HEK293 (cell line): Measurements from ENCODE around the gene ACIN1.

ENCODE experiments used
- CTCF ChIA-PET: fragments of 350-600 bp; formaldehyde crosslinking; extraction: SDS; loops from one replicate; lab custom pipeline; 2021; ENCODE audit warnings: antibody characterized with exemption; lab: Yijun Ruan, JAX
- POLR2A ChIA-PET: fragments of 300-600 bp; formaldehyde crosslinking; extraction: SDS; loops from one replicate; lab custom pipeline; 2020; ENCODE audit warnings: antibody characterized with exemption, inconsistent platforms; lab: Yijun Ruan, JAX
- H3K27ac ChIP-seq: fragments of 200-500 bp; sonication (Bioruptor generic); 2 replicates; pipeline ENCODE4 v1.5.1; 2014; ENCODE audit warnings: low read depth, low read length, control low read depth, inconsistent platforms; ENCODE audit errors: extremely low read depth
- H3K36me3 ChIP-seq, 2 experiments: fragments of 200-500 bp in 1 of 2; sonication (Bioruptor generic) in 1 of 2; 1 replicate in 1 of 2; 2 replicates in 1 of 2; pipeline ENCODE4 v1.5.1; 2014 to 2017; ENCODE audit warnings: inconsistent platforms in 2 of 2, low read length in 2 of 2; ENCODE audit not compliant: control insufficient read depth in 2 of 2, insufficient read depth in 1 of 2
- H3K4me1 ChIP-seq: fragments of 200-500 bp; sonication (Bioruptor generic); 2 replicates; pipeline ENCODE4 v1.5.1; 2014; ENCODE audit warnings: mild to moderate bottlenecking, low read length, inconsistent platforms; ENCODE audit not compliant: control insufficient read depth, insufficient read depth
- H3K4me3 ChIP-seq: 2 replicates; pipeline ENCODE4 v1.5.1; 2011; ENCODE audit warnings: low read depth, mild to moderate bottlenecking, control low read depth, low read length, moderate library complexity
- H3K9me3 ChIP-seq: fragments of 200-500 bp; sonication (Bioruptor generic); 2 replicates; pipeline ENCODE4 v1.5.1; 2014; ENCODE audit warnings: low read depth, low read length, inconsistent platforms; ENCODE audit not compliant: control insufficient read depth, insufficient read depth
- BCL11A ChIP-seq: fragments of 450-650 bp; formaldehyde crosslinking; IDR thresholded peaks from 2 replicates; pipeline ENCODE4 v1.5.1; 2016; ENCODE audit warnings: low read depth, missing biosample characterization, missing genetic modification characterization
- FEZF1 ChIP-seq: fragments of 450-650 bp; formaldehyde crosslinking; IDR thresholded peaks from 2 replicates; pipeline ENCODE4 v1.5.1; 2016; ENCODE audit warnings: missing biosample characterization, missing genetic modification characterization
- MYNN ChIP-seq: fragments of 450-650 bp; formaldehyde crosslinking; IDR thresholded peaks from 2 replicates; pipeline ENCODE4 v1.5.1; 2016; ENCODE audit warnings: missing biosample characterization, missing genetic modification characterization, borderline replicate concordance
- SP2 ChIP-seq: fragments of 450-650 bp; formaldehyde crosslinking; IDR thresholded peaks from 2 replicates; pipeline ENCODE4 v1.5.1; 2016; ENCODE audit warnings: missing biosample characterization, missing genetic modification characterization
- SP3 ChIP-seq: fragments of 450-650 bp; formaldehyde crosslinking; IDR thresholded peaks from 2 replicates; pipeline ENCODE4 v1.5.1; 2016; ENCODE audit warnings: missing biosample characterization, missing genetic modification characterization
- TRIM28 ChIP-seq: IDR thresholded peaks from 2 replicates; pipeline ENCODE4 v1.6.1; 2011; ENCODE audit warnings: low read length, control low read depth, borderline replicate concordance
- ZBTB17 ChIP-seq: fragments of 450-650 bp; formaldehyde crosslinking; IDR thresholded peaks from 2 replicates; pipeline ENCODE4 v1.5.1; 2016; ENCODE audit warnings: missing biosample characterization, missing genetic modification characterization
- ZBTB20 ChIP-seq: fragments of 450-650 bp; formaldehyde crosslinking; IDR thresholded peaks from 2 replicates; pipeline ENCODE4 v1.5.1; 2016; ENCODE audit warnings: missing biosample characterization, missing genetic modification characterization
- ZBTB8A ChIP-seq: fragments of 450-650 bp; formaldehyde crosslinking; IDR thresholded peaks from 2 replicates; pipeline ENCODE4 v1.5.1; 2016; ENCODE audit warnings: missing biosample characterization, missing genetic modification characterization
- ZNF248 ChIP-seq: fragments of 450-650 bp; formaldehyde crosslinking; IDR thresholded peaks from 2 replicates; pipeline ENCODE4 v1.5.1; 2017; ENCODE audit warnings: missing biosample characterization, missing genetic modification characterization
- ZNF292 ChIP-seq: fragments of 450-650 bp; formaldehyde crosslinking; IDR thresholded peaks from 2 replicates; pipeline ENCODE4 v1.5.1; 2016; ENCODE audit warnings: low read depth, missing biosample characterization, missing genetic modification characterization, borderline replicate concordance
- ZNF341 ChIP-seq: fragments of 450-650 bp; formaldehyde crosslinking; IDR thresholded peaks from 2 replicates; pipeline ENCODE4; 2016; ENCODE audit warnings: low read depth, missing biosample characterization, missing genetic modification characterization
- ZNF394 ChIP-seq: fragments of 450-650 bp; formaldehyde crosslinking; IDR thresholded peaks from 2 replicates; pipeline ENCODE4 v1.5.1; 2016; ENCODE audit warnings: missing biosample characterization, missing genetic modification characterization, mild to moderate bottlenecking, moderate library complexity, borderline replicate concordance
- ZNF514 ChIP-seq: fragments of 450-650 bp; formaldehyde crosslinking; IDR thresholded peaks from 2 replicates; pipeline ENCODE4 v1.5.1; 2016; ENCODE audit warnings: missing biosample characterization, missing genetic modification characterization
- ZNF561 ChIP-seq: fragments of 450-650 bp; IDR thresholded peaks from 2 replicates; pipeline ENCODE4 v1.5.1; 2018; ENCODE audit warnings: missing biosample characterization, missing genetic modification characterization, borderline replicate concordance
- ZNF654 ChIP-seq: fragments of 450-650 bp; formaldehyde crosslinking; IDR thresholded peaks from 2 replicates; pipeline ENCODE4 v1.5.1; 2016; ENCODE audit warnings: low read depth, missing biosample characterization, missing genetic modification characterization
- ZNF830 ChIP-seq: fragments of 450-650 bp; IDR thresholded peaks from 2 replicates; pipeline ENCODE4 v1.5.0; 2018; ENCODE audit warnings: missing biosample characterization, missing genetic modification characterization, low read depth, mild to moderate bottlenecking, moderate library complexity
- TF ChIP-seq, protein P1 (sequence below): fragments of 450-650 bp; formaldehyde crosslinking; IDR thresholded peaks from 2 replicates; pipeline ENCODE4 v1.5.1; 2016; ENCODE audit warnings: missing biosample characterization, missing genetic modification characterization, borderline replicate concordance
- TF ChIP-seq, protein P2 (sequence below): fragments of 450-650 bp; formaldehyde crosslinking; IDR thresholded peaks from 2 replicates; pipeline ENCODE4 v1.5.1; 2016; ENCODE audit warnings: missing biosample characterization, missing genetic modification characterization
- TF ChIP-seq, protein P3 (sequence below): fragments of 450-650 bp; formaldehyde crosslinking; IDR thresholded peaks from 2 replicates; pipeline ENCODE4 v1.5.1; 2016; ENCODE audit warnings: missing biosample characterization, missing genetic modification characterization

ACIN1 gene

DNA sequence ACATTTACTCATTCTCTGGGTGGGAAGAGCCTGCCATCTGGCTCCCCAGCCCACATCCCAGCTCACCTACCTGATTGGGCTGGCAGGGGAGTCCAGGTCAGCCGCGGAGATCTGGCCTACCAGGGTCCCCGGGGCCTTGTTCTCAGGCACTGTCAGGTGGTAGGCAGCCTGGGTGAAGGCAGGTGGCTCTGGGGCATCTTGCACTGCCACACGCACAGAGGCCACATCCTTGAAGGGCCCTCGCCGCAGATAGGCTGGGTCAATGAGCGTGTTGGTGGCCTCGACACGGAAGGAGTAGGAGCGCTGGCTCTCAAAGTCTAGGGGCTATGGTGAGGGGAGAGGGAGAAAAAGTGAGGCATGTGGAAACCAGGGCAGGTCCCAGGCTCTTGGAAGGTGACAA lies 41.5 kb downstream of the ACIN1 start:
- Histone ChIP-seq H3K4me3 (no peak overlapping the region), H3K4me1 (peaks cover 4% of the 10 kb centered on the region; the same call in 1 of the 2 replicates), H3K27ac (no peak overlapping the region), H3K36me3 (peaks cover 0 to 60% of the 10 kb centered on the region in 2 experiments; a peak in 1 of 3 replicates), H3K9me3 (no peaks in the 10 kb centered on the region)
- ChIA-PET POLR2A (interaction anchor here (0.8 kb wide), 1 partner anchor 58 kb away, joined by 5 read pairs; no protein-coding TSS in a partner anchor), CTCF (interaction anchor here (0.9 to 16.2 kb wide), 3 partner anchors 24 to 81 kb away, joined by 3 to 469 read pairs (median 23); partner anchors contain the start of gene AJUBA)
- TF ChIP-seq FEZF1 (tag by site-specific recombination) = no peak
- TF ChIP-seq ZNF248 = no peak

DNA sequence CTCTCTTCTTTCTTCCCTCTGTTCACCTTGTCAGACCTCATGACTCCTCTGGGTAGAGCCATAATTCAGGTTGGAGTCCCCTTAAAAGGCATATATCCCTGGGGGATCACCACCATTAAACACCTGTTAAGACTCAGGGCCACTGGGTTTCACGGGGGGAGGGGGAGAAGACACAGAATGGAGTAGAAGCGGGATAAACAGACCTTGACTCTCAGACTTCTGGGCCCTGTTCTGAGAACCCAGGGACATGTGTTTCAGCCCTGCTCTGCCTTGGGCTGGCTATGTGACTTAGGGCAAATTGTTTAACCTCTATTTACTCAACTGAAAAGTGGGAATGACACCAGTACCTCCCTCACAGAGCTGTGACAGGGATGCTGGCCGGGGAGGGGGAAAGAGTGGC lies 42.3 kb downstream of the ACIN1 start:
- peaks cover 4% of the 10 kb centered on the region; the same call in 1 of the 2 replicates for H3K4me1 ChIP-seq
- CTCF ChIA-PET = interaction anchor here (4.8 to 16.2 kb wide), 2 partner anchors 64 to 80 kb away, joined by 23 to 469 read pairs; partner anchors contain the start of gene AJUBA
- H3K9me3 ChIP-seq = no peaks in the 10 kb centered on the region
- no peak overlapping the region for H3K4me3 ChIP-seq
- POLR2A ChIA-PET = no interaction called here
- no peak overlapping the region for H3K27ac ChIP-seq
- peaks cover 0 to 62% of the 10 kb centered on the region in 2 experiments; a peak in 1 of 3 replicates for H3K36me3 ChIP-seq
- TF ChIP-seq ZNF654 (tag by site-specific recombination) (no peak), TRIM28 (no peak), ZNF394 (tag by site-specific recombination) (no peak), ZNF341 (peak; percentile 78), ZNF514 (tag by site-specific recombination) (no peak), BCL11A (tag by site-specific recombination) (no peak), MYNN (no peak), SP2 (tag by site-specific recombination) (peak; percentile 17; the same call in 1 of the 2 replicates), ZBTB20 (tag by site-specific recombination) (peak; percentile 88)
- TF ChIP-seq, protein P1, sequence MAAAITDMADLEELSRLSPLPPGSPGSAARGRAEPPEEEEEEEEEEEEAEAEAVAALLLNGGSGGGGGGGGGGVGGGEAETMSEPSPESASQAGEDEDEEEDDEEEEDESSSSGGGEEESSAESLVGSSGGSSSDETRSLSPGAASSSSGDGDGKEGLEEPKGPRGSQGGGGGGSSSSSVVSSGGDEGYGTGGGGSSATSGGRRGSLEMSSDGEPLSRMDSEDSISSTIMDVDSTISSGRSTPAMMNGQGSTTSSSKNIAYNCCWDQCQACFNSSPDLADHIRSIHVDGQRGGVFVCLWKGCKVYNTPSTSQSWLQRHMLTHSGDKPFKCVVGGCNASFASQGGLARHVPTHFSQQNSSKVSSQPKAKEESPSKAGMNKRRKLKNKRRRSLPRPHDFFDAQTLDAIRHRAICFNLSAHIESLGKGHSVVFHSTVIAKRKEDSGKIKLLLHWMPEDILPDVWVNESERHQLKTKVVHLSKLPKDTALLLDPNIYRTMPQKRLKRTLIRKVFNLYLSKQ = no peak

DNA sequence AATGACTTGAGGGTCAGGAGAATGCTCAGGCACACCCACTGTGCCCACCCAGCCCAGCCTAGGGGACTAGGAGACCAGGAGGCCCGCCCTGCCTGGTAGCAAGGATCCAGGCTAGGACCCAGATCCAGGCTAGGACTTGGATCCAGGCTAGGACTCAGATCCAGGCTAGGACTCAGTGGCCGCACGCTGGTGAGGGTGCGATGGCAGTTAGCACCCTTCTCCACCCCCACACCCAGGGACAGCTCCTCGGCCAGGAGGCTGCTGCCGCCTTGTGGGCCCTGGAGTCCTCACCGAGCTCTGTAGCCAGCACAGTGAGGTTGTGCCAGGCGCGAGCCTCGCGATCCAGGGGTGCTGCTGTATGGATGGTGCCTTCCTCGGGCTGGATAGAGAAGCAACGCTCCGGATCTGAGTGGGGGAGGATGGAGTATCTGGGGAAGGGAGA lies 42.7 kb downstream of the ACIN1 start:
- H3K4me3 ChIP-seq = no peak overlapping the region
- POLR2A ChIA-PET = interaction anchor here (0.8 kb wide), 1 partner anchor 70 kb away, joined by 3 read pairs; the partner anchor contains the start of gene AJUBA

More for the DNA sequence above, 42.7 kb downstream of the ACIN1 start:
- Histone ChIP-seq H3K27ac (no peak overlapping the region), H3K4me1 (peaks cover 4% of the 10 kb centered on the region; the same call in 1 of the 2 replicates), H3K36me3 (peaks cover 0 to 62% of the 10 kb centered on the region in 2 experiments; a peak in 1 of 3 replicates), H3K9me3 (no peaks in the 10 kb centered on the region)
- CTCF ChIA-PET = interaction anchor here (4.8 to 16.2 kb wide), 2 partner anchors 63 to 79 kb away, joined by 23 to 469 read pairs; partner anchors contain the start of gene AJUBA
- TF ChIP-seq SP3 (no peak), ZNF394 (tag by site-specific recombination) (peak; percentile 59; the same call in 1 of the 2 replicates), ZNF561 (tag by site-specific recombination) (peak; percentile 60; the same call in 1 of the 2 replicates), ZNF830 (no peak), ZBTB17 (tag by site-specific recombination) (peak; percentile 67), ZBTB8A (tag by site-specific recombination) (0 out of 2 replicates have a peak, but pooled peaks have one; percentile 18), ZBTB20 (tag by site-specific recombination) (no peak), ZNF292 (tag by site-specific recombination) (no peak)
- TF ChIP-seq, protein P2, sequence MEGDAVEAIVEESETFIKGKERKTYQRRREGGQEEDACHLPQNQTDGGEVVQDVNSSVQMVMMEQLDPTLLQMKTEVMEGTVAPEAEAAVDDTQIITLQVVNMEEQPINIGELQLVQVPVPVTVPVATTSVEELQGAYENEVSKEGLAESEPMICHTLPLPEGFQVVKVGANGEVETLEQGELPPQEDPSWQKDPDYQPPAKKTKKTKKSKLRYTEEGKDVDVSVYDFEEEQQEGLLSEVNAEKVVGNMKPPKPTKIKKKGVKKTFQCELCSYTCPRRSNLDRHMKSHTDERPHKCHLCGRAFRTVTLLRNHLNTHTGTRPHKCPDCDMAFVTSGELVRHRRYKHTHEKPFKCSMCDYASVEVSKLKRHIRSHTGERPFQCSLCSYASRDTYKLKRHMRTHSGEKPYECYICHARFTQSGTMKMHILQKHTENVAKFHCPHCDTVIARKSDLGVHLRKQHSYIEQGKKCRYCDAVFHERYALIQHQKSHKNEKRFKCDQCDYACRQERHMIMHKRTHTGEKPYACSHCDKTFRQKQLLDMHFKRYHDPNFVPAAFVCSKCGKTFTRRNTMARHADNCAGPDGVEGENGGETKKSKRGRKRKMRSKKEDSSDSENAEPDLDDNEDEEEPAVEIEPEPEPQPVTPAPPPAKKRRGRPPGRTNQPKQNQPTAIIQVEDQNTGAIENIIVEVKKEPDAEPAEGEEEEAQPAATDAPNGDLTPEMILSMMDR (tag by site-specific recombination) = peak; percentile 82
- TF ChIP-seq, protein P3, sequence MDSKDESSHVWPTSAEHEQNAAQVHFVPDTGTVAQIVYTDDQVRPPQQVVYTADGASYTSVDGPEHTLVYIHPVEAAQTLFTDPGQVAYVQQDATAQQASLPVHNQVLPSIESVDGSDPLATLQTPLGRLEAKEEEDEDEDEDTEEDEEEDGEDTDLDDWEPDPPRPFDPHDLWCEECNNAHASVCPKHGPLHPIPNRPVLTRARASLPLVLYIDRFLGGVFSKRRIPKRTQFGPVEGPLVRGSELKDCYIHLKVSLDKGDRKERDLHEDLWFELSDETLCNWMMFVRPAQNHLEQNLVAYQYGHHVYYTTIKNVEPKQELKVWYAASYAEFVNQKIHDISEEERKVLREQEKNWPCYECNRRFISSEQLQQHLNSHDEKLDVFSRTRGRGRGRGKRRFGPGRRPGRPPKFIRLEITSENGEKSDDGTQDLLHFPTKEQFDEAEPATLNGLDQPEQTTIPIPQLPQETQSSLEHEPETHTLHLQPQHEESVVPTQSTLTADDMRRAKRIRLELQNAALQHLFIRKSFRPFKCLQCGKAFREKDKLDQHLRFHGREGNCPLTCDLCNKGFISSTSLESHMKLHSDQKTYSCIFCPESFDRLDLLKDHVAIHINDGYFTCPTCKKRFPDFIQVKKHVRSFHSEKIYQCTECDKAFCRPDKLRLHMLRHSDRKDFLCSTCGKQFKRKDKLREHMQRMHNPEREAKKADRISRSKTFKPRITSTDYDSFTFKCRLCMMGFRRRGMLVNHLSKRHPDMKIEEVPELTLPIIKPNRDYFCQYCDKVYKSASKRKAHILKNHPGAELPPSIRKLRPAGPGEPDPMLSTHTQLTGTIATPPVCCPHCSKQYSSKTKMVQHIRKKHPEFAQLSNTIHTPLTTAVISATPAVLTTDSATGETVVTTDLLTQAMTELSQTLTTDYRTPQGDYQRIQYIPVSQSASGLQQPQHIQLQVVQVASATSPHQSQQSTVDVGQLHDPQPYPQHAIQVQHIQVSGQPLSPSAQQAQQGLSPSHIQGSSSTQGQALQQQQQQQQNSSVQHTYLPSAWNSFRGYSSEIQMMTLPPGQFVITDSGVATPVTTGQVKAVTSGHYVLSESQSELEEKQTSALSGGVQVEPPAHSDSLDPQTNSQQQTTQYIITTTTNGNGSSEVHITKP (tag by site-specific recombination) = peak; percentile 60
